SU-DHL-6 (cell line): ENCODE data around the gene ZNF83.

Experiments used
- CTCF ChIP-seq: fragments of 200-600 bp; sonication (generic); IDR thresholded peaks from one replicate; pipeline ENCODE4 v1.5.1; 2017; ENCODE audit warnings: antibody characterized with exemption, mild to moderate bottlenecking, low read length, moderate library complexity; ENCODE audit not compliant: insufficient read depth, poor library complexity, severe bottlenecking
- EZH2phosphoT487 ChIP-seq: fragments of 200-600 bp; sonication (generic), shearing (Covaris generic); conservative IDR thresholded peaks from 2 replicates; pipeline ENCODE4 v1.6.1; 2018; ENCODE audit warnings: mild to moderate bottlenecking, antibody characterized with exemption, low read length, moderate library complexity, mixed read lengths

- peak; percentile 13 for TF ChIP-seq CTCF
- no peak for TF ChIP-seq EZH2phosphoT487
These were observed 47.4 kb downstream of the ZNF83 start for GRCh38 chr19:52590728-52591127.
